Panc1 (cell line): ENCODE data around the gene SPATA7. TPM values are rescaled to one million over a fixed set of nuclear protein-coding genes. Genes with fewer than 3 reads are reported as not detected.

Experiments
- ATAC-seq: fragments of 200-7000 bp; cut with Tn5 transposase; 2 replicates; pipeline ENCODE4 v1.9.1; 2020; ENCODE audit warnings: mild to moderate bottlenecking, moderate library complexity
- BruUV-seq: library from RNA; stranded (reverse); fragments of 400-500 nt; replicated peaks from 2 replicates; lab custom pipeline; 2021; lab: Mats Ljungman, UMichigan
- CTCF ChIA-PET: fragments of 300-600 bp; sonication (Branson Sonifier 250); formaldehyde crosslinking; loops from one replicate; lab custom pipeline; 2022; ENCODE audit warnings: antibody characterized with exemption; lab: Charles Lee
- POLR2A ChIA-PET: fragments of 300-600 bp; sonication (Branson Sonifier 250); formaldehyde crosslinking; loops from one replicate; lab custom pipeline; 2022; ENCODE audit warnings: antibody characterized with exemption; lab: Charles Lee
- DNase-seq: peaks from one replicate; pipeline ENCODE4 v3.0.0-alpha.2; 2010; ENCODE audit warnings: low read depth, low spot score
- H3K27ac ChIP-seq: 2 replicates; pipeline ENCODE4 v1.5.1; 2011; ENCODE audit warnings: mild to moderate bottlenecking, low read length, inconsistent platforms
- H3K27me3 ChIP-seq: fragments of 200-500 bp; sonication (Bioruptor generic); 2 replicates; pipeline ENCODE4 v1.6.0; 2014; ENCODE audit warnings: low read length, inconsistent platforms; ENCODE audit not compliant: control insufficient read depth, insufficient read depth
- H3K36me3 ChIP-seq: fragments of 200-500 bp; sonication (Bioruptor generic); 2 replicates; pipeline ENCODE4 v1.5.1; 2014; ENCODE audit warnings: inconsistent platforms, mild to moderate bottlenecking, low read length, moderate library complexity; ENCODE audit not compliant: control insufficient read depth, insufficient read depth
- H3K4me1 ChIP-seq: 2 replicates; pipeline ENCODE4 v1.5.1; 2011; ENCODE audit warnings: inconsistent platforms, mild to moderate bottlenecking, low read length, moderate library complexity; ENCODE audit not compliant: control insufficient read depth, insufficient read depth
- H3K4me3 ChIP-seq, 2 experiments: 2 replicates each; pipeline ENCODE4 v1.5.1; 2011 to 2012; ENCODE audit warnings: low read depth in 2 of 2, low read length in 2 of 2, mild to moderate bottlenecking in 2 of 2, inconsistent platforms in 1 of 2, moderate library complexity in 1 of 2
- H3K9me3 ChIP-seq: fragments of 200-500 bp; sonication (Bioruptor generic); 2 replicates; pipeline ENCODE4 v1.5.1; 2014; ENCODE audit warnings: low read depth, mild to moderate bottlenecking, inconsistent platforms, low read length, moderate library complexity; ENCODE audit not compliant: control insufficient read depth, insufficient read depth
- CTCF ChIP-seq: fragments of 450-650 bp; IDR thresholded peaks from 2 replicates; pipeline ENCODE4 v1.5.1; 2017; ENCODE audit warnings: mild to moderate bottlenecking
- POLR2AphosphoS5 ChIP-seq: IDR thresholded peaks from 2 replicates; pipeline ENCODE4 v1.6.1; 2012; ENCODE audit warnings: mild to moderate bottlenecking, low read depth, low read length, moderate library complexity
- SIN3A ChIP-seq: IDR thresholded peaks from 2 replicates; pipeline ENCODE4 v1.6.1; 2012; ENCODE audit warnings: low read depth, mild to moderate bottlenecking, low read length, moderate library complexity, borderline replicate concordance; ENCODE audit not compliant: insufficient read depth
- TCF7L2 ChIP-seq: IDR thresholded peaks from 2 replicates; pipeline ENCODE4 v1.6.1; 2011; ENCODE audit warnings: mild to moderate bottlenecking, low read depth, low read length, inconsistent platforms
- in situ Hi-C: cut with HindIII; loops from 2 replicates; pipeline ENCODE4 v1.10.0; 2016; ENCODE audit warnings: low sequenced_read_pairs, low pct_unique_long_range_greater_than_20kb
- intact Hi-C: fragments of 100-400 bp; cut with micrococcal nuclease; formaldehyde crosslinking; loops from one replicate; pipeline ENCODE4 v1.10.0; 2022; ENCODE audit not compliant: unreplicated experiment
- total RNA-seq: library from RNA; stranded (reverse); gene quantifications from one replicate; pipeline ENCODE4 v1.2.1, GENCODE V29; 2021; ENCODE audit not compliant: unreplicated experiment
- TF ChIP-seq, protein P1 (sequence below), 2 experiments: IDR thresholded peaks; 2 replicates each; pipeline ENCODE4 v1.6.1; 2011 to 2012; ENCODE audit warnings: low read depth in 2 of 2, control low read depth in 1 of 2, low read length in 1 of 2, mild to moderate bottlenecking in 1 of 2, moderate library complexity in 1 of 2; ENCODE audit not compliant: insufficient read depth in 1 of 2

Gene SPATA7
- total RNA-seq, 1 experiment from 2014 or later: 4.0 TPM

DNA sequence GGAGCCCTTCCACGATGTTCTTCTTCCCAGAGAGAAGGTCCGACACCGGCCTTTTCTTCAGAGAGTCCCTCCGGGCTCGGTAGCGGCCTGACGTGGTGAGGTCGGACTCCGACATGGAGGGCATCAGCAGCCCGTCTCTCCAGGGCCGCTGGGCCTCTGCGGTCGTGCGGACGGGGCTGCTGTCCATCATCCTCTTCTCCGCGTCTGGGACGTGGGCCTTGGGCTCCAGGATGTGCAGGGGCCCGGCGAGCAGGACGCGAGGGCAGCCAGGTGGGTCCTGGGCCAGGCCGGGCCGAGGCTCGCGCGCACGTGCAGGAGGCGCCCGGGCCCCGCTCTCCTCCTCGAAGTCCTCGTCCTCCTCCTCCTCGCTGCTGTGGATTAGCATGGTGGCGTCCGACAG lies 93.5 kb downstream of the SPATA7 start:
- no peaks in the 10 kb centered on the region; the same call in 1 of the 2 replicates for H3K36me3 ChIP-seq
- no peak overlapping the region for H3K4me3 ChIP-seq
- H3K27ac ChIP-seq: no peak overlapping the region
- no TSS peak for BruUV-seq
- H3K9me3 ChIP-seq: no peaks in the 10 kb centered on the region
- in situ Hi-C loops: no loop called here
- ChIA-PET CTCF (no interaction called here), POLR2A (no interaction called here)
- DNase-seq (no peak), ATAC-seq (no peak)
- intact Hi-C loops: no loop called here
- H3K4me1 ChIP-seq: no peaks in the 10 kb centered on the region
- no peak for TF ChIP-seq POLR2AphosphoS5
- no peak for TF ChIP-seq TCF7L2
- TF ChIP-seq, protein P1, sequence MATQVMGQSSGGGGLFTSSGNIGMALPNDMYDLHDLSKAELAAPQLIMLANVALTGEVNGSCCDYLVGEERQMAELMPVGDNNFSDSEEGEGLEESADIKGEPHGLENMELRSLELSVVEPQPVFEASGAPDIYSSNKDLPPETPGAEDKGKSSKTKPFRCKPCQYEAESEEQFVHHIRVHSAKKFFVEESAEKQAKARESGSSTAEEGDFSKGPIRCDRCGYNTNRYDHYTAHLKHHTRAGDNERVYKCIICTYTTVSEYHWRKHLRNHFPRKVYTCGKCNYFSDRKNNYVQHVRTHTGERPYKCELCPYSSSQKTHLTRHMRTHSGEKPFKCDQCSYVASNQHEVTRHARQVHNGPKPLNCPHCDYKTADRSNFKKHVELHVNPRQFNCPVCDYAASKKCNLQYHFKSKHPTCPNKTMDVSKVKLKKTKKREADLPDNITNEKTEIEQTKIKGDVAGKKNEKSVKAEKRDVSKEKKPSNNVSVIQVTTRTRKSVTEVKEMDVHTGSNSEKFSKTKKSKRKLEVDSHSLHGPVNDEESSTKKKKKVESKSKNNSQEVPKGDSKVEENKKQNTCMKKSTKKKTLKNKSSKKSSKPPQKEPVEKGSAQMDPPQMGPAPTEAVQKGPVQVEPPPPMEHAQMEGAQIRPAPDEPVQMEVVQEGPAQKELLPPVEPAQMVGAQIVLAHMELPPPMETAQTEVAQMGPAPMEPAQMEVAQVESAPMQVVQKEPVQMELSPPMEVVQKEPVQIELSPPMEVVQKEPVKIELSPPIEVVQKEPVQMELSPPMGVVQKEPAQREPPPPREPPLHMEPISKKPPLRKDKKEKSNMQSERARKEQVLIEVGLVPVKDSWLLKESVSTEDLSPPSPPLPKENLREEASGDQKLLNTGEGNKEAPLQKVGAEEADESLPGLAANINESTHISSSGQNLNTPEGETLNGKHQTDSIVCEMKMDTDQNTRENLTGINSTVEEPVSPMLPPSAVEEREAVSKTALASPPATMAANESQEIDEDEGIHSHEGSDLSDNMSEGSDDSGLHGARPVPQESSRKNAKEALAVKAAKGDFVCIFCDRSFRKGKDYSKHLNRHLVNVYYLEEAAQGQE (IDR thresholded peaks at IDR 0.05; ENCODE audit: insufficient read depth in 1 of 2, low read depth in 2 of 2, low read length in 1 of 2): no peak
- TF ChIP-seq CTCF: no peak
- no peak for TF ChIP-seq SIN3A
- H3K27me3 ChIP-seq: no peaks in the 10 kb centered on the region

DNA sequence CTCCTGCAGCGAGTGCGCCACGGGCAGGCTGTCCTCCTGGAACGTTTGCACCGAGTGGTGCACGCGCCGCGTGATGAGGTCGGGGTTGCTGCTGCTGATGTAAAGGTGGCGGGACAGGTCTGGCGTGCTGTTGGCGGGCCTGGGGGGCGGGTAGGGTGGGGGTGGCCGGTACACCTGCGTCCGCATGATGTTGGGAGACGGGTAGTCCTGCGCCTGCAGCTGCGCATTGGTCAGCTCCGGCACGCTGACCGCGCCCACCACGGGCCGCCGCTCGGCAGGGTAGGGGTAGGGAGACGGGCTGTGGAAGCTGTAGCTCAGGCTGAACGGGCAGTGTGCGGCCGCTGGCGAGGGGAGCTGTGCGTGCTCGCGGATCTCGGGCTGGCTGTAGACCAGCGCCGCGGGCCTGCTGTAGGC lies 94.1 kb downstream of the SPATA7 start:
- no peaks in the 10 kb centered on the region for H3K27me3 ChIP-seq
- in situ Hi-C loops: no loop called here
- no TSS peak for BruUV-seq
- DNase-seq (no peak), ATAC-seq (no peak)
- H3K36me3 ChIP-seq: no peaks in the 10 kb centered on the region; the same call in 1 of the 2 replicates
- TF ChIP-seq, protein P1 (IDR thresholded peaks at IDR 0.05; ENCODE audit: insufficient read depth in 1 of 2, low read depth in 2 of 2, low read length in 1 of 2): no peak
- TF ChIP-seq CTCF (no peak), POLR2AphosphoS5 (no peak), SIN3A (no peak), TCF7L2 (no peak)
- no peaks in the 10 kb centered on the region for H3K4me1 ChIP-seq
- no peak overlapping the region for H3K4me3 ChIP-seq
- ChIA-PET CTCF (no interaction called here), POLR2A (no interaction called here)
- intact Hi-C loops: no loop called here
- H3K27ac ChIP-seq: no peak overlapping the region
- no peaks in the 10 kb centered on the region for H3K9me3 ChIP-seq
